Stimulated activated naive CD8-positive, alpha-beta T cell treated with anti-CD3 and anti-CD28 coated beads, Interleukin-15, Interleukin-2, amounts not matched to agents 100 U/mL and 50 U/mL, for 24 hours (primary cell): ENCODE data around the gene ZNF385D.

Experiments
- ATAC-seq: fragments of 150-1000 bp; cut with Tn5 transposase; one replicate; pipeline ENCODE4 v1.10.0; 2021
- DNase-seq: peaks from one replicate; pipeline ENCODE4 v3.0.0; 2021

Gene ZNF385D

DNA sequence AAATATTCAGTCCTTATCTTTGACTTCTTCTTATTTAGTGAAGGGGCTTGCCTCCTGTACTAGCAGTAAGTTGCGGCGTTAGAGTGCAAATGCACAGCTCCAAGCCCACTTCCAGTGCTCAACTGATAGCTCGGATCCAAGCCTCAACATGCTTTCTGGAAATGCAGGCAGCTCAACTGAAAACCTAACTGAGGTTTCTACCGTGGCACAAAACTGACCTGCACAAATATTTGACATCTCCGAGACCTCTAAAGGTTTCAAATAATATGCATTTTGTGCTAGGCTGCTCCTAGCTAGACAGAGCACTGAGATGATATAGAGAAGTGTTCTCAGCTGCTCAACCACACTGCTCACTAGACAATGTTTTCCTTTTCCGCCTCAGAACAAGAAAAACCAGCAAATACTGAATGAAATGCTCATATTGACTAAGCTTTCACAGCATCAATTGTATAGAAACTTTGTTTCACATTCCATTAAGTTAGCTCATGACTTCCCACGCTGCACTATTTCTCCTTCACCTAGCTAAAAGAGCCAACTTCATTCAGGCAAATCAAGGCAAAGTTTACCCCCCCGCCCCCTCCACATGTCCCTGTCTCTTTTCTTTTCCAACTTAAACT lies 822 bp downstream of the ZNF385D start:
- ATAC-seq = no peak
- no peak for DNase-seq

- ATAC-seq (no peak), DNase-seq (no peak)
Observed at GRCh38 chr3:21747966-21748555, 2.9 kb downstream of the ZNF385D start.

DNA sequence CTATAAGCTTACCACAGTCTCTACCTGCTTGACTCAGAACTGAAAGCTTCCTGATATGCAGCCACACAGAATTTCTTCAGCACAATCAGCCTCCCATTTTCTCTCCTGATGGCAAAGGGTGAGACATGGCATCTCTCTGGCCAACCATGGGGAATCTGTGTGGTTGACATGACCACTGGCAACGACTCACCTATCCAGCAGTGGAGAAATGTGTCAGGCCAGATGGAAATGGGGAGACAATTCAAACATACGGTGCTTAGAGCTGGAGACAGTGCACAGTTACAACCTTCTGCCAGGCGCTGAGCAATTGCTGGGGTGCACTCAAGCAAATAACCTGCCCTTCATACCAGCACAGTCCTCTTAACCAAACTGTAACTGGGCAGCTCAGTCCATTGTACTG lies 3.6 kb downstream of the ZNF385D start:
- DNase-seq = no peak
- ATAC-seq = no peak

GRCh38 chr3:21745966-21746365 lies 5.0 kb downstream of the ZNF385D start:
- DNase-seq = no peak
- ATAC-seq = no peak

DNA sequence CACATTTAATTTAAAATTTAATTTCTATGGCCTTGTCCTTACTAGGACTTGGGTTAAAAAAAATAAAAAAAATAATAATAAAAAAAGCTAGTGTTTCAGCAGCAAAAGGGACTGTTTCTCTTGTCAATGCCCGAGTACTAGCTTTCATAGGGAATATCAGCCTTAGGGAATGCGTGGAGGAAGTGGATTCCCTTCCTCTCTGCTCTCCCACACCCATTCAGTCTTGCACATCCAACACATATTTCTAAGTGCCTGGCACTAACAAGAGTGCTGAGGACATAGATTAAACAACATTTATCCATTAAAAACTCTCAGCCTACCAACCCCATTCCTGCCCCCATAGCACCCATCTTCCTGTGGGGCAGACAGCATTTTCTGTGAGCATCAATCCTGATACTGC lies 6.2 kb downstream of the ZNF385D start:
- ATAC-seq = no peak
- no peak for DNase-seq

DNA sequence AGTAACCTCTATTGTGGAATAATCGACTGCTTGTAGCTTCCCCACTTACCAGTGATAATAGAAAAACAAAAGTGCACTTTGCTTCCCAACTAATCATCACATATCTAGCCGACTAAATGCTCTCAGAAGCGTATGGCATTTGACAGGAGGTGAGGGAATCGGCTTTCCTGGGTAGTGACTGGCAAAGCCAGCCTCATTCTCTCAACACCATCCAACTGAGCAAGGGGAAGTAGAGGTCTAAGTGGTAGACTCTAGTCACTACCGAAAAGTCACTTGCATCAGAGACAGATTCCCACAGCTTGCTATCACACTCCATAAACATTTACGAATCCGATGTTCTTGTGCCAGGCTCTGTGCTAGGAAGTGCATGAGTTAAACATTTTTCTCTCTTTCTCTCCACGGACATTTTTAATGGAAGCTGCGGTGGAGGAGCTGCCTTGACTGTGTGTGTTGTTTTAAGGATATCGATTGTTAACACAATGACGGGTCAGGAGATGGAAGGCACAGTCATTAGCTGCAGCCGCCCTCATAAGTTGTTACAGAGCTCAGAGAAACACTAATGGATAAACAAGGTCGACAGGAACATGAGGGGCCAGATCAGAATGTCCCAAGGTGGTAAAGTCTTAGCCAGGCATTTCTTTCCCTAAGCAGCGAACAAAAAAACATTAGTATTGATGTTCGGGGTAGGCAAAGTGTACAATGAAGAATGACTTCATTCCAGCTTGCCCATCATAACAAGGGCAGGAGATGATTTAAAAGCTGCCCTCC lies 11.9 kb downstream of the ZNF385D start:
- ATAC-seq (no peak), DNase-seq (no peak)

- ATAC-seq (no peak), DNase-seq (no peak)
Observed at GRCh38 chr3:21738283-21738682, 12.7 kb downstream of the ZNF385D start.

DNA sequence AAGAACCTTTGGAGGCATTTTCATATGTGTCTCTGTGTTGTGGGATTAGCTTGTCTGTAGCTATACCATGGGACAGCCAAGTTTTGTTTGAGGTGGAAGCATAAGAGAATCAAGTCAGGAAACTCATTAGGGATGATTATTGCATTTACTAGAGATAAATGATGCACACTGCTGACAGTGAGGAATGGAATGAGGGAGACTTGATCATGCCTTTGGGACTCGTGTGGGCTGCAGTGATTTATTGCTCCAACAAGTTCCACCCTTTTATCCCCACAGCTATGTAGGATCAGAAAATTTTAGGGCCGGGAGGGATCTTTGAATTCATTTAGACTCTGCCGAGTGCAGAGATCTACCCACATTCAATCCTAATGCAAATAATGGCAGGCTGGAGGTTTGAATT lies 16.3 kb downstream of the ZNF385D start:
- ATAC-seq = no peak
- DNase-seq = no peak

DNA sequence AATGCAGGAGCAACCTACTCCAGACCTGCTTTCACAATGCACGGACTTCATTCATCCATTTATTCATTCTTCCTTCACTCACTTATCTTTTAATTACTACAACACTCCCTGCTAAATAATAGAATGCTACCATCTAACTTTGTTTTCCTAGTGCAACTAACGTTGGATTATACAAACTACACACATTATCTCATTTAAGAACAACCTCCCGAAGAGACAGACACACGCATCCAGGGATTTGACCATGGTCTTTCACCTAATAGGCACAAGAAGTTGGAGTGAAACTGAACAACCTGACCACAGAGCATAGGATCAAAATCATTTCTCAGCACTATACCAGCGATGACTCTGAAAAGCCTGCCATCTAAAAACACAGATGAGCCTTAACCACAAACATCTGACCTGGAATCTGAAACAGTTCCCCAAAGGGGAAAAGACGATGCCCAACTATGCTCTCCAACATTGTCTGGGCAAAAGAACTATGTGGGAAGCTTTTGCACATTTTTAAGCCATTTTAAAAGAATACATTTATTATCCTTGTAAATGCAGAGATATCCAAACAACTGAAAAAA lies 21.0 kb downstream of the ZNF385D start:
- no peak for DNase-seq
- no peak for ATAC-seq

GRCh38 chr3:21729331-21729730 lies 21.7 kb downstream of the ZNF385D start:
- DNase-seq = no peak

DNA sequence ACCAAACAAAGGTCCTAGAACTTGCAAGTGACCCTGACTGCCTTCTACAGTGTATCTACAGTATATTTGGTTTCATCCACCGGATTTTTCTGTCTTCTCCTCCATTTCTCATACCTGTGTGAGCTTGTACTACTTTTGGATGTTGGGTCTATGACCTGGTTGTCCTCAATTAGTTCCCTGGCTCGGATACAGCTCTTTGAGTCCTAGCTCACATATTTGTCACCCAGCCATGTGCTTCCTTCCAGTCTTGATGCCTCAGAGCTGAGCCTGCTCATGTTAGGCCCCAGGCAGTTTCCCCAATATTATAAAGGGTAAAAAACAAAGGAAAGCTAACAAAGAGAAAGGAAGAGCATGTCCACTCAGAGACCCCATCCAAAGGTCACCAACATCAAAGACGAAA lies 28.2 kb downstream of the ZNF385D start:
- DNase-seq (no peak), ATAC-seq (no peak)

More at GRCh38 chr3:21729331-21729730, 21.7 kb downstream of the ZNF385D start:
- no peak for ATAC-seq

DNA sequence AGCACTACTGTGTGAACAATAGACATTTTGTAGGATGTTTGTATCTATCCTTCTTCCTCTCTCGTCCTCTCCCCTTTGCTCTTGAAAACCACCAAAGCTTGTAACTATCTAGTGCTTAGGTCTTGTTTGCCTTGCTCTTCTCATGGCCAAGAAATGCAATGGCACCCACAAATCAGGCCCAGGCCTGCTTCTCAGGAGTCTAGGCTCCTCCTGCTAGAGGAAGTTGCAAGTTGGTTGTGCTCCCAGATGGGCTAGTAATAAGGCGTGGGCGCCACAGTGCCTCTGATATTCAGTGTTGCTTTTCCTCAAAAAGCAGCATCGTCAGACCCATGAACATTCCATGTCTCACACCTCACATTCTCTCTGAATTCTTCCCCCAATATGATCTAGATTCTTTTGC lies 28.7 kb downstream of the ZNF385D start:
- DNase-seq (no peak), ATAC-seq (no peak)

DNA sequence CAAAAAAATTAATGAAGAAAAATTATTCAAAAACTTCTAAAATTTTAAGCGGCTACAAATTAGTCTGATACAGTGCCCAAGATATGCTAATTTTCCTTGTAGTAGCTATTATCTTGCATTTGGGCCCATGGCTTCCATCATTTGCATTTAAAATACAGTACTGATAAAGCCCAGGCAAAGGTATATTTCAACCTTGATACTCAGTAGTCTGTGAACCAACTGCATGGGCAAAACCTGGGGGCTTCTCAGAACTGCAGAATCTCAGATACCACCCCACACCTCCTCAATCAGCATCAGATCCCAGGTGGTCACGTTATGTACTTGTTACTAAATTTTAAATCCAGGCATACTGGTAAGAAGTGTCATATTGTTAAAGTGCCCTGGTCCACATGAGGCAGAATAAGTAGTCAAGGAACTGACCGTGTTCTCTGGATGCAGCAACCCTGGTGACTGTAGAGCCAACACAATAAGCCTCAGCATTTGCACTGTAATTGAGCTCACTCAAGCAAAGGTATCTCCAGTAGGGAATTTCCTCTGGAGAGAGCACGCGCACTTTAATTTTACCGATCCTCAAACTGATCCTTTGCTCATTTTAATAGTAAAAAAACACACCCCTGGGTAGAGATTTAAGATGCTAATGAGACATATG lies 31.9 kb downstream of the ZNF385D start:
- DNase-seq = no peak
- ATAC-seq = no peak

DNA sequence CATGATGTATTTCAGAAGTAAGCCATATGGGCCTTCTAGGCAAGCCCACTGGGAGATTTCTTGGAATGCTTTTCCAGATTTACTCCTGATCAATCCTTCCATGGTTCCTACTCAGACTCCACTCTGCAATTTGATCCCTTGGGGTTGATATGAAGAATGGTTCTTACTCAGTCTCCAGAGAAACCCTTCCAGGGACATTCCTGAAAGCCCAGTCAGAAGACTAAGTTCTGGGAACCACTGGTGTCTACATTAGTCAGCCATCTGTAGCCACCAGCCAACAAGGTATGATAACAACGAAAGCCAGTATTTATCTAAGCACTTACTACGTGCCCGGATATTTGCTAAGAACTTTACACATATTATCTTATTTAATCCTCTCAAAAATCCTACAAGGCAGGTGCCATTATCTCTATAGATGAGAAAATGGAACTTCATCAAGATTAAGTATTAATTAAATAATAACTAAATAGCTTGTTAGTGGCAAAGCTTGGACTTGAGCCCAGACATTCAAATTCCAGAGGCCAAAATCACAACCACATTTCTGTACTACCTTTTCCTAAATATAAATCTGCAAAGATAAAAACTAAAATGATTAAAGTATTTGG lies 32.7 kb downstream of the ZNF385D start:
- no peak for ATAC-seq
- DNase-seq = no peak

- ATAC-seq (no peak), DNase-seq (no peak)
Observed at GRCh38 chr3:21715662-21716061, 35.3 kb downstream of the ZNF385D start.

DNA sequence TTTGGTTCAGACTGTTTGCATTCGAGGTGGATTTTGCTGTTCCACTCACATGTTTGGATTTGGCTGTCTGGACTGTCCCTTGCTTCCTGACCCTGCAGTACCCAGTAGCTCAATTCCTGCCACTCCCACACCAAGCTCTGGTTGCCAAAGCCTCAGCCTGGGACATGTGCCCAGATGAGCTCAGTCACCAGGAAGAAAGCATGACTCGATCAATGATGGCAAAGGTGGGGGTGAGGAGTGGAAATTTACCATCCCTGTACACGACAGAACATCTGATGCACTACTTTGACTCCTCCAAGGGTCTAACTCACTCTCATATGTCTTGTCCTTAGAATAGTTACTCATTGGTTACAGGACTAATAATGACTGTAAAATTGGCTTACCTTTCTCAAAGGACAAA lies 45.2 kb downstream of the ZNF385D start:
- DNase-seq (no peak), ATAC-seq (no peak)

GRCh38 chr3:21704796-21705195 lies 46.2 kb downstream of the ZNF385D start:
- no peak for ATAC-seq
- no peak for DNase-seq

GRCh38 chr3:21703291-21703690 lies 47.7 kb downstream of the ZNF385D start:
- DNase-seq (no peak), ATAC-seq (no peak)

- no peak for DNase-seq
- no peak for ATAC-seq
Observed at GRCh38 chr3:21697707-21698106, 53.3 kb downstream of the ZNF385D start.

DNA sequence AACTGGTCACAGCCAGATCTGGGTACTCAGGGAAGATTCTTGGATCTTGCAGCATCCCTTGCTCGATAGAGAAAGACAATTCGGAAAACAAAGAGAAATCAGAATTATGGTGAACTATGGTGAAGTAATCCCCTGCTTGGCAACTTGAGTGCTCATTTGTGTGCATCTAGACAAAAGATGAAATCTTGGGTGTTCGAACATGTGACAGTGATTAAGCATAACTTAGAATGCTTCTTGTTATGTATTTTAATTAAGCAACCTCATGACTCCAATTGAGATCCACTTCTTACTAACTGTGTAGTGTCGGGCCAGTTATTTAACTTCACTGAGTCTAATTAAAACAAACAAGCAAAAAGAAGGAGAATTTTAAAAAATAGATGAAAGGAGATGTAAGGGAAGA lies 56.5 kb downstream of the ZNF385D start:
- ATAC-seq (no peak), DNase-seq (no peak)

- no peak for ATAC-seq
Observed at GRCh38 chr3:21691036-21691435, 60.0 kb downstream of the ZNF385D start.

GRCh38 chr3:21682206-21682605 lies 68.8 kb downstream of the ZNF385D start:
- ATAC-seq (no peak), DNase-seq (no peak)

More at GRCh38 chr3:21691036-21691435, 60.0 kb downstream of the ZNF385D start:
- no peak for DNase-seq
